GM10847 (cell line): ENCODE measurements around the gene COL18A1.

Experiments
- POLR2A ChIP-seq: IDR thresholded peaks from 2 replicates; pipeline ENCODE4 v1.6.1; 2011; ENCODE audit not compliant: insufficient read length; ENCODE audit errors: extremely low read depth

The COL18A1 gene

DNA sequence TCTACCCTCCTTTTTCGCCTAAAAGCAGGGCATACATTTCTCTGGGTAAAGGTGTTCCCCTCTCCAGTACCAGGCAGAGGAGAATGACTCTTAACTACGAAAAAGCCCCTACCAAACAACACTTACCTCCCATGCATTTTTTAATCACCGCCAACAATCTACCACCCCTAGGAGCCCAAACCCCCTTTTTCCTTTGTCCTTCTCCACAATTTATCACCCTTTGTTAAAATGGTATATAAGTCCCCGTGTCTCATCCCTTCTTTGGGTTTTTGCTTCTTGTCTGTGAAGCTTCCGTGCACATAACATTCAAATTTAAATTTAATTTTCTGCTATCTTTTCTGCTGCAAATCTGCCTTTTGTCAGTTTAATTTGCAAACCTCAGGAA is 27.6 kb upstream of the COL18A1 start:
- TF ChIP-seq POLR2A: no peak

DNA sequence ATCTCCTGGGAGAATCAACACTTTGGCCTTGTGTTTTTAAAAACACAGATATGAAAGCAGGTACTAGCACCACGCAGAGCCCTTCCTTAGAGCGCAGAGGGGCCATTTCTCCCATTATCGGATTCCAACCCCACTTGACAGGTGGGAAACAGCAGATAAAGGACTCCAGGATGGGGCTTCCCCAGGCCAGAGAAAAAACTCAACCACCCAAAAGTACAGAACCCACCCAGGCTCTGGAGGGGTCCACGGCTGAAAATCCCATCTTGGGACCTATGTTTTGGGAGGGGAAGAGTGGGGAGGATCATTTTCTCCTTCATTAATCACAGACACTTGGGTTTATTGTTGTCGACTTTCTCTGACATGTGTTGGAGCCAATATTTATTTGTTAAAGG is 27.1 kb upstream of the COL18A1 start:
- no peak for TF ChIP-seq POLR2A

DNA sequence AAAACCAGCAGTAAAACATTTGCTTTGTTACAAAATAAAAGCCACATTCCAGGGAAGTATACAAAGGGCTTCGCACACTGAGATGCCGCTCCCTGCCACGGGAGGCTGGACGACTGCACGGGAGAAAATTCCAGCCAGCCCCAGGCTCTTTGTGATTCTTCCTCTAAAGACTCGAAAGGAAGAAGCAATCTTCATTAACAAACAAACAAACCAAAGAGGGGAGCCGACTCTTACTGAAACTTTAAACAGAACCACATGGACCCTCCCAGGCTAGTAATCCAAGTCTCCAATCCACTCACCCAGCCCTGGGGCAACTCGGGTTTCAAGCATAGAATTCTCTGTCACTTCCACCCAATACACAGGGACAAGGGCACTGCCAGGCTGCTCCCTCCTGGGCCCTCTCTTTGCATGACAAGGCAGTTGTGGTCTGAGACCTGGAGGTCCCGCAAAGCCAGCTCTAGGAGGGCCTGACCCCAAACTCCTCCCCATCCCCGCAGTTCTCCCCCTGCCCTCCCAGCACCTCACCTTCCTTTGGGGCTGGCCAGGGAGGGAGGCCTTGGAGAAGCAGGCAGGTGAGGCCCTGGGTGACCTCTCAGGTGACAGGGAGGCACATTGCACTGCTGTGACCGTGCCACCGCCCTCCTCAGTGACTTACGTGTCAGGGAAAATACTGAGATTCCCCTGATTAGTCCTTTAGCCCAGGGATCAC is 26.6 kb upstream of the COL18A1 start:
- no peak for TF ChIP-seq POLR2A

DNA sequence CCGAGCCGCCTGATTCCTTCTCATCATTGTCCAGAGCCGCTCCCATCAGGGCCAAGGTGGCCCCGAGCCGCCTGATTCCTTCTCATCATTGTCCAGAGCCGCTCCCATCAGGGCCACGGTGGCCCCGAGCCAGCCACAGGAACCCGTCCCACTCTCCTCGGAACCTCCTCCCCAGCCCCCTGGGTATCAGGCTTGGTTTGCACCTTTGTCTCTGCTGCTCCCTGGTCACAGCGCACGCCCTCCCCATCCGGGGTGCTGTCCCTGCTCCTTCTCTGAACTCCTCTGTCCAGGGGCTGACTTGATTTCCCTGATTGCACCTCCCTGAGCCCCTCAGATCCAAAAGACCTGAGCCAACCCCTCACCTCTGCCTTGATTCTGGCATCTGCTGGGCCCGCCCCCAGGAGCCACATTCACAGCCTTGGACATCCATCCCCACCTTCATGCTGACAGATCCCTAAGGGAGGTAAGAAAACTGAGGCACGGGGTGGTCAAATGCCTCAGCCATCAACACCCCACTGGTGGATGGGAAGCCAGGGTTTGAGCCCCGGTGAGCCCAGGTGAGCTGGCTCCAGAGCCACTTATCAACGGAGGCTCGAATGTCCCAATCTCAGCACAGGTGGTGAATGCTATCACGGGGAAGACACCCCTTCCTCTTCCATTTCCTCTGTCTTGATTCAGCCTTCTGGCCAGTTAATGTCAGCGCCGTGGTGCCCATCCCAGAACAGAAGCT is 25.6 kb upstream of the COL18A1 start:
- TF ChIP-seq POLR2A: no peak

GRCh38 chr21:45379901-45380330 is 25.0 kb upstream of the COL18A1 start:
- TF ChIP-seq POLR2A: no peak

DNA sequence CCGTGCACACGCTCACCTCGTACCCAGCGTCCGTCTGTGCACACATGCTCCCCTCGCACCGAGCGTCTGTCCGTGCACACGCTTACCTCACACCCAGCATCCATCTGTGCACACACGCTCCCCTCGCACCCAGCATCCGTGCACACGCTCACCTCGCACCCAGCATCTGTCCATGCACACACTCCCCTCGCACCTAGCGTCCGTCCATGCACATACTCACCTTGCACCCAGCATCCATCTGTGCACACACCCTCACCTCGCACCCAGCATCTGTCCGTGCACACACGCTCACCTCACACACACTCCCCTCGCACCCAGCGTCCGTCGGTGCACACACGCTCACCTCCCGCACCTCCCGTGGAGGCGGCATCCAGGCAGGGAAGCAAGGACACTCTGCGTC is 24.4 kb upstream of the COL18A1 start:
- no peak for TF ChIP-seq POLR2A

DNA sequence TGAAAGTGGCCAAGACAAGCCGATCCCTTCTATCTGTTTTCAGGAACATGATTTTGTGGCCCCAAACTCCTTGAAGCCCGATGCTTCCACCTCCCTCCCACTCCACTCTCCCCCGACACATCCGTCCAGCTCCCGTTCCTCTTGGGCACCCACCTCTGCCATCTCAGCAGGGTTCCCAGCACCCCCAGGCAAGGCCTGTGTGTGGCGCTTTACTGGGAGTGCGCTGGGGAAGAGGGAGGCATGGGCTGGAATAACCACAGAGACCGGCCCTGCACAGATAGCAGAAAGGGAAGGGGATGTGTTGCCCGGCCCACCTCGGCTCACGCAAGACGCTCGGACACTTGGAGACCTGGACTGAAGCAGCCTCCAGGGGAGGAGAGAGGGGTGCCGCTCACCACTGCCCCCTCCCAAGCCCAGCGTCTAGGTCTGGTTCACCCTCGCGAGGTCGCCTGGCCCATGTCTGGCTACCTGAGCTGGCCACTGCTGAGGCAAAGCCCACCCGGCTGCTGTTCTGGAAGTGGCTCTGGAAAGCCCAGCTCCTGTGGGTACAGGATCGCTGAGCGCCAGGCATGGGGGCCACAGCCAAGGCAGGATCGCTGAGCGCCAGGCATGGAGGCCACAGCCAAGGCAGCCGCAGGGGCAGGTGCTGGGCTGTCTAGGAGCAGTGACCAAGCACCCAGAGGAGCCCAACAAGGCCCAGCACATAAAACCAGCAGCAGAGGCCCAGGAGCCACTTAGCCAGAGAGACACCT is 23.8 kb upstream of the COL18A1 start:
- TF ChIP-seq POLR2A: no peak

GRCh38 chr21:45381865-45382696 is 22.9 kb upstream of the COL18A1 start:
- no peak for TF ChIP-seq POLR2A

DNA sequence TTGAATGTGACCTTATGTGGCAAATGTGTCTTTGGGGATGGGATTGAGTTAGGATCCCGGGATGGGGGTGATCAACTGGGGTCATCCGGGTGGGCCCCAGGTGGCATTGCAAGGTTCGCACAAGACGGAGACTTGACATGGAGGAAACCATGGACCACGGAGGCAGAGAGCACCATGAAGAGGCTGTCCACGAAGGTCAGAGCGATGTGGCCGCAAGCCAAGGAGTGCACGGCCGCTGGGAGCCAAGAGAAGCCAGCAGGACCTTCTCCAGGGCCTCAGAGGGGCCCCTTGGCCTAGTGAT is 22.3 kb upstream of the COL18A1 start:
- TF ChIP-seq POLR2A: no peak

DNA sequence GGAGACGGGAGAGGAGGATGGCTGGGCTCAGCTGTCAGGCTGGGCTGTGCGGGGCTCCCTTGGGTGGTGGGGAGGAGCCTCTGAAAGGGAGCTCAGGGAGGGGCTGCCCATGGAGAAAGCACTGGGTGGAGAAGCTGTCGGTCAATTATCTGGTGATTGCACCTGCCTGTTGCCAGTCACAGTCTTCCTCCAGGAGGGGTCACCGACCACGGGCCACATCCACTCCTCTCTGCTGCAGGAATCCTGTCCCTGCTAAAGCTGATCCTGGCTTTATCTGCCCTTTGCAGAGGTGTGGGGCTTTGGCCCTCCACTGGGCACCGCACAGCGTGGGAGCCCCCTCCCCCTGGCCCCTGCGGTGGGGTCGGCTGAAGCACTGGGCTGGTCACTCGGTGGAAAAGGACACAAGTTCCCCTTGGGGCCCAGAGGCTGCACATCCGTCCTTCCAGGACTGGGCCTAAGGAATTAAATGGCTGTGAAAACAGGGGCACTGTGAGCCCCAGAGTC is 21.8 kb upstream of the COL18A1 start:
- no peak for TF ChIP-seq POLR2A

DNA sequence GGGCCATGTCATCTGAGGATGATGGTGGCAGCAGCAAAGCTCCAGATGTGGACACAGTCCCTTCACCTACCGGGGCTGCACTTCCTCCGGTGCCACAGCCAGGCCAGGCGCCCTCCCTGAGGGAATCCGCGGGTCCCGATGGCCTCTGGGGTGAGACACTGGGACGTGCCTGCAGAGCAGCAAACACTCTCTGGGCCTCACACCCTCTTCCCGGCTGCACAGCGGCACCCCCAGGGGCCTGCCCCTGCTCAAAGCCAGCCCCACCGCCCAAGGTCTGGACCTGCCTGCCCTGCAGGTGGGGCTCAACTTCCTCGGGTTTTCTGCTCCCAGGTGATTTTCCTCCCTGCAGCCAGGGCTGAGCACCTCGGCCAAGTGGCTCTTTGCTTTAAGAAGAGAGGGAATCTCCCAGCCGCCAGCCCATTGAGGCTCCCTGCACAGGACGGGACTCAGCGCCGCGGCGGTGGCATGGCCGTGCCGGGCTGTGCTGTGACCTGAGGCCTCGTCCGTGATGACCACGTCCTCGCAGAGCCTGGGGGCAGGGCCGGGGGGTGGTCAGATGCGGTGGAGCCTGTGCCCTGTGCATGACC is 21.3 kb upstream of the COL18A1 start:
- no peak for TF ChIP-seq POLR2A

- no peak for TF ChIP-seq POLR2A
Observed at GRCh38 chr21:45384656-45385548, 20.1 kb upstream of the COL18A1 start.

- TF ChIP-seq POLR2A: no peak
Observed at GRCh38 chr21:45385549-45386050, 19.4 kb upstream of the COL18A1 start.

DNA sequence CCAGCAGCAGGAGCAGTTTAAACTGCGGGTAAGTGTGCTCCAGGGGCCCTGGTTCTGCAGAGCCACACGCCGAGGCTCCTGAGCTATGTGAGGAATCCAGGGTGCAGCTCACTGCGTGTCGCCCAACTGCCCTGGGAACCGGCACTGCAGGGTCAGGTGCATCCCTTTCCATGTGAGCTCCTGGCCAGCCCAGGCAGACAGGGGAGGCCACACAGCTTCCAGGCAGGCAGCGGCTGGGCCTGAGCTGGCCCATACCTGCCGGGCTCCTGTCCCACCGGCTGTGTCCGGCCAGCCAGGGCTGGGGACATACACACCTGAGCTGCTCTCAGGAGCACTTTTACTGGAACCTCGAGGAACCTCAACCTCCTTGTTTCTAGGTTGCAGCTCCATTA is 18.6 kb upstream of the COL18A1 start:
- no peak for TF ChIP-seq POLR2A
